Activated CD4-positive, alpha-beta T cell treated with anti-CD3 and anti-CD28 coated beads, Interleukin-2, amount 10 ng/mL, durations not matched to agents 7 days and 5 days (primary cell): ENCODE measurements around the gene LTB. TPM values are rescaled to one million over a fixed set of nuclear protein-coding genes. Genes with fewer than 3 reads are reported as not detected.

Experiments used
- CTCF ChIA-PET: fragments of 350-600 bp; sonication (Branson Sonifier 250); formaldehyde crosslinking; loops from one replicate; lab custom pipeline; 2021; ENCODE audit warnings: antibody characterized with exemption; lab: Charles Lee
- POLR2A ChIA-PET: fragments of 350-600 bp; sonication (Branson Sonifier 250); formaldehyde crosslinking; loops from one replicate; lab custom pipeline; 2021; ENCODE audit warnings: antibody characterized with exemption; lab: Charles Lee
- DNase-seq: peaks from one replicate; pipeline ENCODE4 v3.0.0-alpha.2; 2020
- H3K27ac Mint-ChIP-seq: one replicate; pipeline ENCODE4 v1.8.0; 2021; ENCODE audit warnings: mild to moderate bottlenecking, moderate library complexity, mixed read lengths
- H3K27me3 Mint-ChIP-seq: one replicate; pipeline ENCODE4 v1.8.0; 2021; ENCODE audit warnings: mixed read lengths
- H3K36me3 Mint-ChIP-seq: one replicate; pipeline ENCODE4 v1.8.0; 2021; ENCODE audit warnings: low read depth, mixed read lengths
- H3K4me1 Mint-ChIP-seq: one replicate; pipeline ENCODE4 v1.8.0; 2021; ENCODE audit warnings: mixed read lengths
- H3K4me3 Mint-ChIP-seq: one replicate; pipeline ENCODE4 v1.8.0; 2021; ENCODE audit warnings: mild to moderate bottlenecking, moderate library complexity, mixed read lengths
- H3K9me3 Mint-ChIP-seq: one replicate; pipeline ENCODE4 v1.8.0; 2021; ENCODE audit warnings: mixed read lengths
- total RNA-seq, 2 experiments: library from RNA; stranded (reverse); gene quantifications; one replicate each; pipeline ENCODE4 v1.2.3, GENCODE V29; 2021

The LTB gene
- total RNA-seq, 2 experiments from 2014 or later, result 585 to 747 TPM

DNA sequence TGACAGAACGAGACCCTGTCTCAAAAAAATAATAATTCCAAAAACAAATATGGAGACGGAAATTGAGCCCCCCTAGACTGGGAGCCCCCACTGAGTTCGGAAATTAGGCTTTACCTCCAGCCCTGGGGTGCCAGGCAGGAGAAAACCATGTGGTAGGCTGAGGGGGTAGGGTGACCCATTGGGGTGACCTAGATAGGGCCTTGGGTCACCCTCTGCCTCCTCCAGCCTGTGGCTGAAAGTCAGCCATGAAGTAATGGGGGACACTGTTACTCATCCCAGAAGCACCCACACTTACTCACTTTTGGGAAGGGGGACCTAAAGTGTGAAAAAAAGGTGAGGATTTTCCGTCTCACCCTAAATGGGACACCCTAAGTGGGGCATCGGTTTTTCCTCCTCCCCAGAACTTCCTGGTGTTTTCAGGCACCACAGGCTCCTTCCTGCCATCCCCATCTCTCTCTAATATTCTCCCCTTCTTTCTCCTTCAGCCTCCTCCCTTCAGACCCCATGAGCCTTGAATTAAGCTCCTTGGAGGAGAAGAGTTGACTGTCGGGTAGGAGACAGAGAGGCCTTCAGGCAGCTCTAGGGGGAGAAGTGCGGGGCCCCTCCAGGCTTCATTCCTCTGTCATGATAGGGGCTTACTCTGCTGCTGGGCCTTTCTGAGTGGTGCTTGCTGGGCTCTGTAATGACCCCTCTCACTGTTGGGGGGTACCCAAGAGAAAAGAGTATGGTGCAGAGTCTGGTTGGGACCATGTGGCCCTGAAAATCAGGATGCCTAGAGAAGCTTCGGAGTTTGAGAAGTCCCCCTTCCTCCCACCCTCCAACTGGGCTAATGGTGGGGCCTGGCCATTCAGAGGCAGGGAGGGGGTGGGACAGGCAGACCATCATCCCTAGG lies 2.4 kb downstream of the LTB start:
- peak overlapping the region; percentile 94 for H3K27ac Mint-ChIP-seq
- DNase-seq, result no peak
- CTCF ChIA-PET, result interaction anchor here (0.6 to 18.9 kb wide), 16 partner anchors 11 to 264 kb away, joined by 3 to 576 read pairs (median 4); partner anchors contain the start of genes ATP6V1G2, C6orf47, GPANK1 and LST1

GRCh38 chr6:31579119-31579505 lies 3.1 kb downstream of the LTB start:
- peaks cover 76% of the 10 kb centered on the region for H3K36me3 Mint-ChIP-seq
- DNase-seq, result no peak
- no peaks in the 10 kb centered on the region for H3K9me3 Mint-ChIP-seq
- ChIA-PET POLR2A (interaction anchor here (0.7 kb wide), 1 partner anchor 13 kb away, joined by 9 read pairs; the partner anchor contains the start of gene NCR3), CTCF (interaction anchor here (1.2 to 18.9 kb wide), 6 partner anchors 10 to 37 kb away, joined by 3 to 576 read pairs (median 46); partner anchors contain the start of genes ATP6V1G2, LST1, LTA and LTB)
- H3K27me3 Mint-ChIP-seq, result no peaks in the 10 kb centered on the region
- H3K27ac Mint-ChIP-seq, result peak overlapping the region; percentile 82
- peak overlapping the region; percentile 94 for H3K4me3 Mint-ChIP-seq
- H3K4me1 Mint-ChIP-seq, result peaks cover 74% of the 10 kb centered on the region

More for the DNA sequence above, 2.4 kb downstream of the LTB start:
- H3K4me3 Mint-ChIP-seq, result peak overlapping the region; percentile 94
- H3K4me1 Mint-ChIP-seq, result peaks cover 73% of the 10 kb centered on the region
- no peaks in the 10 kb centered on the region for H3K9me3 Mint-ChIP-seq
- POLR2A ChIA-PET, result interaction anchor here (0.9 to 1.6 kb wide), 2 partner anchors 13 to 20 kb away, joined by 5 to 6 read pairs; partner anchors contain the start of gene NCR3
- peaks cover 74% of the 10 kb centered on the region for H3K36me3 Mint-ChIP-seq
- H3K27me3 Mint-ChIP-seq, result no peaks in the 10 kb centered on the region

DNA sequence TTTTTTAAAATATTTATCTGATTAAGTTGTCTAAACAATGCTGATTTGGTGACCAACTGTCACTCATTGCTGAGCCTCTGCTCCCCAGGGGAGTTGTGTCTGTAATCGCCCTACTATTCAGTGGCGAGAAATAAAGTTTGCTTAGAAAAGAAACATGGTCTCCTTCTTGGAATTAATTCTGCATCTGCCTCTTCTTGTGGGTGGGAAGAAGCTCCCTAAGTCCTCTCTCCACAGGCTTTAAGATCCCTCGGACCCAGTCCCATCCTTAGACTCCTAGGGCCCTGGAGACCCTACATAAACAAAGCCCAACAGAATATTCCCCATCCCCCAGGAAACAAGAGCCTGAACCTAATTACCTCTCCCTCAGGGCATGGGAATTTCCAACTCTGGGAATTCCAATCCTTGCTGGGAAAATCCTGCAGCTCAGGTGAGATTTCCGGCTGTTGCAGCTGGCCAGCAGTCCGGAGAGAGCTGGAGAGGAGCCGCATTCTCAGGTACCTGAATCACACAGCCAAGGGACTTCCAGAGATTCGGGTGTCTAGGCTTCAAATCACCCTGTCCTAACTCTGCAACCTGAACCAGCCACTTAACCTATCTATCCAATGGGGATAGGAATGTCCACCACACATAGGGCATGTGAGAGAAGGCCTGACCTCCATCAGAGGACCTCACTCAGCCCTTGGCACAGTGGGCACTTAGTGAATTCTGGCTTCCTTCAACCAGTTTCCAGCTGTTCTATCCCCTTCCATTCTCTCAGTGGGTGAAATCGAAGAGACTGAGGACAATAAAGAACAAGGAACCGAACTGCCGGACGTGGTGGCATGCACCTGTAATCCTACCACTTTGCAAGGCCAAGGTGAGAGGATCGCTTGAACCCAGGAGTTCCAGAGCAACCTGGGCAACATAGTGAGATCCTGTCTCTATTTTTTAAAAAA lies 3.8 kb downstream of the LTB start:
- H3K27ac Mint-ChIP-seq, result peak overlapping the region; percentile 82
- H3K36me3 Mint-ChIP-seq, result peaks cover 75% of the 10 kb centered on the region
- no peaks in the 10 kb centered on the region for H3K9me3 Mint-ChIP-seq
- POLR2A ChIA-PET, result interaction anchor here (0.7 kb wide), 1 partner anchor 14 kb away, joined by 9 read pairs; the partner anchor contains the start of gene NCR3
- H3K4me1 Mint-ChIP-seq, result peaks cover 74% of the 10 kb centered on the region
- peak overlapping the region; percentile 94 for H3K4me3 Mint-ChIP-seq
- DNase-seq, result no peak
- CTCF ChIA-PET, result interaction anchor here (1.2 to 18.9 kb wide), 9 partner anchors 9 to 38 kb away, joined by 3 to 576 read pairs (median 17); partner anchors contain the start of genes ATP6V1G2, LST1, LTA and LTB
- no peaks in the 10 kb centered on the region for H3K27me3 Mint-ChIP-seq

DNA sequence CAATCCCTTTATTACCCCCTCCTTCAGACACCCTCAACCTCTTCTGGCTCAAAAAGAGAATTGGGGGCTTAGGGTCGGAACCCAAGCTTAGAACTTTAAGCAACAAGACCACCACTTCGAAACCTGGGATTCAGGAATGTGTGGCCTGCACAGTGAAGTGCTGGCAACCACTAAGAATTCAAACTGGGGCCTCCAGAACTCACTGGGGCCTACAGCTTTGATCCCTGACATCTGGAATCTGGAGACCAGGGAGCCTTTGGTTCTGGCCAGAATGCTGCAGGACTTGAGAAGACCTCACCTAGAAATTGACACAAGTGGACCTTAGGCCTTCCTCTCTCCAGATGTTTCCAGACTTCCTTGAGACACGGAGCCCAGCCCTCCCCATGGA lies 4.7 kb downstream of the LTB start:
- Mint-ChIP-seq H3K4me3 (peak overlapping the region; percentile 90), H3K36me3 (peaks cover 72% of the 10 kb centered on the region), H3K27ac (peak overlapping the region; percentile 88), H3K4me1 (peaks cover 76% of the 10 kb centered on the region), H3K27me3 (no peaks in the 10 kb centered on the region), H3K9me3 (no peaks in the 10 kb centered on the region)
- DNase-seq, result no peak
- POLR2A ChIA-PET, result no interaction called here
- CTCF ChIA-PET, result interaction anchor here (0.9 to 18.9 kb wide), 10 partner anchors 10 to 84 kb away, joined by 3 to 576 read pairs (median 8); partner anchors contain the start of genes ATP6V1G2, DDX39B, LST1 and LTB

GRCh38 chr6:31576897-31577578 lies 5.2 kb downstream of the LTB start:
- H3K36me3 Mint-ChIP-seq, result peaks cover 68% of the 10 kb centered on the region
- H3K9me3 Mint-ChIP-seq, result no peaks in the 10 kb centered on the region
- POLR2A ChIA-PET, result interaction anchor here (0.9 to 1.6 kb wide), 3 partner anchors 10 to 25 kb away, joined by 3 to 5 read pairs (median 4); no protein-coding TSS in a partner anchor
- H3K27ac Mint-ChIP-seq, result peak overlapping the region; percentile 88
- CTCF ChIA-PET, result interaction anchor here (0.5 to 18.9 kb wide), 11 partner anchors 9 to 158 kb away, joined by 3 to 576 read pairs (median 7); partner anchors contain the start of genes ATP6V1G2, DDX39B, LST1 and LTB
- peak; percentile 62 for DNase-seq
- peaks cover 77% of the 10 kb centered on the region for H3K4me1 Mint-ChIP-seq
- no peaks in the 10 kb centered on the region for H3K27me3 Mint-ChIP-seq
- H3K4me3 Mint-ChIP-seq, result peak overlapping the region; percentile 90

GRCh38 chr6:31575952-31576685 lies 6.1 kb downstream of the LTB start:
- CTCF ChIA-PET, result interaction anchor here (1.0 to 18.9 kb wide), 13 partner anchors 8 to 350 kb away, joined by 3 to 576 read pairs (median 9); partner anchors contain the start of genes ATP6V1G2, DDX39B, LST1 and LTB
- peaks cover 86% of the 10 kb centered on the region for H3K4me1 Mint-ChIP-seq
- POLR2A ChIA-PET, result interaction anchor here (0.6 to 2.0 kb wide), 11 partner anchors 11 to 254 kb away, joined by 3 to 15 read pairs (median 5); partner anchors contain the start of genes DDX39B and NCR3
- no peaks in the 10 kb centered on the region for H3K27me3 Mint-ChIP-seq
- no peak for DNase-seq
- H3K4me3 Mint-ChIP-seq, result peak overlapping the region; percentile 90
- H3K36me3 Mint-ChIP-seq, result peaks cover 61% of the 10 kb centered on the region
- H3K27ac Mint-ChIP-seq, result peak overlapping the region; percentile 88
- no peaks in the 10 kb centered on the region for H3K9me3 Mint-ChIP-seq

GRCh38 chr6:31575335-31575901 lies 6.8 kb downstream of the LTB start, which contains the start of gene TNF:
Gene TNF (plus strand): TSS chr6:31575565. CDS start chr6:31575742, 177 bp downstream.
- no peaks in the 10 kb centered on the region for H3K27me3 Mint-ChIP-seq
- CTCF ChIA-PET, result interaction anchor here (0.7 to 18.9 kb wide), 7 partner anchors 12 to 351 kb away, joined by 3 to 576 read pairs (median 20); partner anchors contain the start of genes ATP6V1G2, LST1, LTB and NCR3
- POLR2A ChIA-PET, result interaction anchor here (0.6 to 2.0 kb wide), 13 partner anchors 12 to 255 kb away, joined by 3 to 15 read pairs (median 5); partner anchors contain the start of genes DDX39B, NCR3 and NFKBIL1
- no peaks in the 10 kb centered on the region for H3K9me3 Mint-ChIP-seq
- peak within 1 kb of the TSS; percentile 88 for H3K27ac Mint-ChIP-seq
- H3K36me3 Mint-ChIP-seq, result peaks cover 55% of the 10 kb centered on the region
- H3K4me3 Mint-ChIP-seq, result peak within 1 kb of the TSS; percentile 90
- DNase-seq, result peak; percentile 82
- peaks cover 90% of the 10 kb centered on the region for H3K4me1 Mint-ChIP-seq

DNA sequence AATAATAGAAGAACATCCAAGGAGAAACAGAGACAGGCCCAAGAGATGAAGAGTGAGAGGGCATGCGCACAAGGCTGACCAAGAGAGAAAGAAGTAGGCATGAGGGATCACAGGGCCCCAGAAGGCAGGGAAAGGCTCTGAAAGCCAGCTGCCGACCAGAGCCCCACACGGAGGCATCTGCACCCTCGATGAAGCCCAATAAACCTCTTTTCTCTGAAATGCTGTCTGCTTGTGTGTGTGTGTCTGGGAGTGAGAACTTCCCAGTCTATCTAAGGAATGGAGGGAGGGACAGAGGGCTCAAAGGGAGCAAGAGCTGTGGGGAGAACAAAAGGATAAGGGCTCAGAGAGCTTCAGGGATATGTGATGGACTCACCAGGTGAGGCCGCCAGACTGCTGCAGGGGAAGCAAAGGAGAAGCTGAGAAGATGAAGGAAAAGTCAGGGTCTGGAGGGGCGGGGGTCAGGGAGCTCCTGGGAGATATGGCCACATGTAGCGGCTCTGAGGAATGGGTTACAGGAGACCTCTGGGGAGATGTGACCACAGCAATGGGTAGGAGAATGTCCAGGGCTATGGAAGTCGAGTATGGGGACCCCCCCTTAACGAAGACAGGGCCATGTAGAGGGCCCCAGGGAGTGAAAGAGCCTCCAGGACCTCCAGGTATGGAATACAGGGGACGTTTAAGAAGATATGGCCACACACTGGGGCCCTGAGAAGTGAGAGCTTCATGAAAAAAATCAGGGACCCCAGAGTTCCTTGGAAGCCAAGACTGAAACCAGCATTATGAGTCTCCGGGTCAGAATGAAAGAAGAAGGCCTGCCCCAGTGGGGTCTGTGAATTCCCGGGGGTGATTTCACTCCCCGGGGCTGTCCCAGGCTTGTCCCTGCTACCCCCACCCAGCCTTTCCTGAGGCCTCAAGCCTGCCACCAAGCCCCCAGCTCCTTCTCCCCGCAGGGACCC lies 7.8 kb downstream of the LTB start:
- no peaks in the 10 kb centered on the region for H3K9me3 Mint-ChIP-seq

More for the DNA sequence above, 7.8 kb downstream of the LTB start:
- no peak for DNase-seq
- Mint-ChIP-seq H3K4me1 (peaks cover 94% of the 10 kb centered on the region), H3K27ac (peak overlapping the region; percentile 59), H3K4me3 (peak overlapping the region; percentile 90), H3K27me3 (peaks cover 4% of the 10 kb centered on the region), H3K36me3 (peaks cover 48% of the 10 kb centered on the region)
- POLR2A ChIA-PET, result interaction anchor here (0.6 to 2.0 kb wide), 9 partner anchors 14 to 256 kb away, joined by 3 to 15 read pairs (median 5); partner anchors contain the start of genes DDX39B, NCR3 and NFKBIL1
- CTCF ChIA-PET, result interaction anchor here (0.7 to 18.9 kb wide), 9 partner anchors 11 to 352 kb away, joined by 3 to 576 read pairs (median 4); partner anchors contain the start of genes ATP6V1G2, DDX39B, LST1 and LTB
